ENCODE results near the gene FEM1A. TPM values are rescaled to one million over a fixed set of nuclear protein-coding genes. Genes with fewer than 3 reads are reported as not detected.
"Not testable (repeated sequence)": the region's sequence is repeated elsewhere in the genome, so short reads cannot be mapped to it uniquely, and the experiment has no call there.

FEM1A gene
- total RNA-seq, 1 donor from 2014 or later: 11.5 TPM

DNA sequence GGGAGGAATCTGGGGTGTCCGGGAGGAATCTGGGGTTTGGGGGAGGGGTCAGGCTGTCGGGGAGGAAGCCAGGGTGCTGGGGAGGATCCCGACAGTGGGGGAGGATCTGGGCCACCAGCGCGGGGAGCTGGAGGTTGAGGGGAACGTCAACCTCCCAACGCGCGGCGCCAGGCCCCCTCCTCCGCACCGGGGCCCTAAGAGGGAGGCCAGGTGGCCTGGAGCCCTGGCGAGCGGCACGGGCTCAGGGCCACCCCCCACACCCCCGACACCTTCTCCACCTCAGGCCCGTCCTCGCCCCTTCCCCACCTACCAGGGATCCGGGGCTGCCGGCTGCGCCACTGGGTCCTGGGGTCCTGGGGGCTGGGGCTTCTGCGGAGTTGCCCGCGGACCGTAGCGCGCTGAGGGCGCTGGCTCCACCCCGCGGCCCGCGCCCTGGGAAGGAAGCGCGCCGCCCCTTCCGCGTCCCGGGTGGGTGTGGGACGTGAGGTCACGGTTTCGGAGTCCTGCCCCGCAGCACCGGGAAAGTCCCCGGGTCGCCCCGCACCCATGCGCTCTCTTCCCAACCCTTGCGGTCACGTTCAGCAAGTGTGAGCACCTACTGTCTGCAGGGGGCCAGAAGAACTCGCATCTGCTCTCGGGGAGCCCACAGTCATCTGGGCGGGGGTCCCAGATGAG lies 39.9 kb downstream of the FEM1A start, which contains the start of gene TICAM1:
TSS of gene TICAM1 (minus strand) at position 409 of the 675 bp plus-strand sequence. CDS start 13,335 bp downstream, outside the sequence.
- H3K4me3 Mint-ChIP-seq: peak within 1 kb of the TSS; percentile 72
- TF ChIP-seq, protein P1, sequence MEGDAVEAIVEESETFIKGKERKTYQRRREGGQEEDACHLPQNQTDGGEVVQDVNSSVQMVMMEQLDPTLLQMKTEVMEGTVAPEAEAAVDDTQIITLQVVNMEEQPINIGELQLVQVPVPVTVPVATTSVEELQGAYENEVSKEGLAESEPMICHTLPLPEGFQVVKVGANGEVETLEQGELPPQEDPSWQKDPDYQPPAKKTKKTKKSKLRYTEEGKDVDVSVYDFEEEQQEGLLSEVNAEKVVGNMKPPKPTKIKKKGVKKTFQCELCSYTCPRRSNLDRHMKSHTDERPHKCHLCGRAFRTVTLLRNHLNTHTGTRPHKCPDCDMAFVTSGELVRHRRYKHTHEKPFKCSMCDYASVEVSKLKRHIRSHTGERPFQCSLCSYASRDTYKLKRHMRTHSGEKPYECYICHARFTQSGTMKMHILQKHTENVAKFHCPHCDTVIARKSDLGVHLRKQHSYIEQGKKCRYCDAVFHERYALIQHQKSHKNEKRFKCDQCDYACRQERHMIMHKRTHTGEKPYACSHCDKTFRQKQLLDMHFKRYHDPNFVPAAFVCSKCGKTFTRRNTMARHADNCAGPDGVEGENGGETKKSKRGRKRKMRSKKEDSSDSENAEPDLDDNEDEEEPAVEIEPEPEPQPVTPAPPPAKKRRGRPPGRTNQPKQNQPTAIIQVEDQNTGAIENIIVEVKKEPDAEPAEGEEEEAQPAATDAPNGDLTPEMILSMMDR (IDR thresholded peaks at IDR 0.05; ENCODE audit: unreplicated experiment): no peak
- H3K4me1 Mint-ChIP-seq: peaks cover 8% of the 10 kb centered on the region
- peak within 1 kb of the TSS; percentile 70 for H3K27ac Mint-ChIP-seq
- no peaks in the 10 kb centered on the region for H3K27me3 Mint-ChIP-seq (ENCODE audit: low read depth)
- no peaks in the 10 kb centered on the region for H3K9me3 Mint-ChIP-seq
- H3K36me3 Mint-ChIP-seq: no peaks in the 10 kb centered on the region
- DNase-seq (ENCODE audit: low spot score in 2 of 2, unreplicated experiment in 2 of 2): peak in 1 of 2 experiments; percentile 61

DNA sequence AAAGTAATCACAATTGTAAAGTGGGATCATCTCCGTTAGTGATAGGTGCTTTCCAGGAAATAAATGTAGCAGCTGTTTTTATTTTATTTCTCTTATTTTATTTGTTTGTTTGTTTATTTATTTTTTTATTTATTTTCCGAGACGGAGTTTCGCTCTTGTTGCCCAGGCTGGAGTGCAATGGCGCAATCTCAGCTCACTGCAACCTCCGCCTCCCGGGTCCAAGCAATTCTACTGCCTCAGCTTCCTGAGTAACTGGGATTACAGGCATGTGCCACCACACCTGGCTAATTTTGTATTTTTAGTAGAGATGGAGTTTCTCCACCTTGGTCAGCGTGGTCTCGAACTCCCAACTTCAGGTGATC lies 40.4 kb downstream of the FEM1A start:
- Mint-ChIP-seq H3K27ac (peak overlapping the region; percentile 43), H3K4me3 (peak overlapping the region; percentile 72)
- DNase-seq (ENCODE audit: low spot score in 2 of 2, unreplicated experiment in 2 of 2); H3K4me1 Mint-ChIP-seq; H3K36me3 Mint-ChIP-seq; H3K9me3 Mint-ChIP-seq; H3K27me3 Mint-ChIP-seq (ENCODE audit: low read depth): not testable (repeated sequence)

DNA sequence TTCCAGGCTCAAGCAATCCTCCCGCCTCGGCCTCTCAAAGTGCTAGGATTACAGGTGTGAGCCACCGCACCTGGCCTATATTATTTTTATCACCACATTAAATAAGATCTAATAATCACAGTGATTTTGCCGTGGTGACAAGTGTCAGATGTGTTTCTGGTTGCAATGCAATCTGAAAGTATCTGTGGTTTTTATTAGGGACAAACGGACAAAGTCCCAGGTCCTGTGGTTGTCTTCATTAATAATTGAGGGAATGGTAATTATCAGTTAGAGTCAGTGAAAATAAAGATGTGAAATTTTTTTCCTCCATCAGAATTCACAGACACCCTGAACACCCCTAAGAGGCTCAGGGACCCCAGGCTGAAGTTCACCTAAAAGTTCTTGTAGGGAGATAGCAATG lies 41.2 kb downstream of the FEM1A start:
- Mint-ChIP-seq H3K4me1 (peaks cover 8% of the 10 kb centered on the region), H3K9me3 (no peaks in the 10 kb centered on the region), H3K36me3 (peaks cover 5% of the 10 kb centered on the region), H3K4me3 (peak overlapping the region; percentile 54), H3K27me3 (ENCODE audit: low read depth) (no peaks in the 10 kb centered on the region), H3K27ac (peak overlapping the region; percentile 30)
- TF ChIP-seq, protein P1 (IDR thresholded peaks at IDR 0.05; ENCODE audit: unreplicated experiment): no peak
- no peak for DNase-seq (ENCODE audit: low spot score in 2 of 2, unreplicated experiment in 2 of 2)

DNA sequence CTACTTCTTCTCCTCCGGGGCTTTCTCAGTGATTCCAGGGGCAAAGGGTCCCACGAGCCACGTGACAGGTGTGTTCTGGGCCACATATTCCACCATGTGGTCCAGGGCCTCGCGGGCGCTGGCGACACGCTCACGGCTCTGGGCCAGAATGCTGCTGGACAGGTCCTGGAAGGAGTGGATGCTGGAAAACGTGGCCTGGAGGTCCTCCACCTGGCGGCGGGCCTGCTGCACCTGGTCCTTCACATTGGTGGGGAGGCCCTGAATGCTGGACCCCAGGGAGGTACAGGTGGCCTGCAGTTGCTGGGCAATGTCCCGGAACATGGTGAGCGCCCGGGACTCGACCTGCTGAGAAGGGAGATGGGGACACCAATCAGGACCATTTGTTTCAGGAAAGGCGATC lies 47.7 kb downstream of the FEM1A start:
- no peak for DNase-seq (ENCODE audit: low spot score in 2 of 2, unreplicated experiment in 2 of 2)
- no peak overlapping the region for H3K4me3 Mint-ChIP-seq
- no peaks in the 10 kb centered on the region for H3K27me3 Mint-ChIP-seq (ENCODE audit: low read depth)
- H3K9me3 Mint-ChIP-seq: no peaks in the 10 kb centered on the region
- H3K36me3 Mint-ChIP-seq: peaks cover 35% of the 10 kb centered on the region
- TF ChIP-seq, protein P1 (IDR thresholded peaks at IDR 0.05; ENCODE audit: unreplicated experiment): no peak
- H3K4me1 Mint-ChIP-seq: no peaks in the 10 kb centered on the region
- no peak overlapping the region for H3K27ac Mint-ChIP-seq

DNA sequence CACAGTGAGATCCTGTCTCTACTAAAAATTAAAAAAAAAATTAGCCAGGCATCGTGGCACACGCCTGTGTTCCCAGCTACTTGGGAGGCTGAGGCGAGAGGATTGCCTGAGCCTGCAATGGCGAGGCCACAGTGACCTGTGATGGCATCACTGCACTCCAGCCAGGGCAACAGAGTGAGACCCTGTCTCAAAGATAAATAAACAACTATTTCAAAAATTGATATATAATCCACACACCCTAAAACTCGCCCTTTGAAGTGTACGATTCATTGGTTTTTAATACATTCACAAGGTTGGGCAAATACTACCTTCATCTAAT lies 52.1 kb downstream of the FEM1A start:
- Mint-ChIP-seq H3K27ac (no peak overlapping the region), H3K36me3 (peaks cover 42% of the 10 kb centered on the region), H3K27me3 (ENCODE audit: low read depth) (no peaks in the 10 kb centered on the region), H3K4me1 (no peaks in the 10 kb centered on the region), H3K4me3 (no peak overlapping the region), H3K9me3 (no peaks in the 10 kb centered on the region)
- TF ChIP-seq, protein P1 (IDR thresholded peaks at IDR 0.05; ENCODE audit: unreplicated experiment): no peak
- no peak for DNase-seq (ENCODE audit: low spot score in 2 of 2, unreplicated experiment in 2 of 2)

DNA sequence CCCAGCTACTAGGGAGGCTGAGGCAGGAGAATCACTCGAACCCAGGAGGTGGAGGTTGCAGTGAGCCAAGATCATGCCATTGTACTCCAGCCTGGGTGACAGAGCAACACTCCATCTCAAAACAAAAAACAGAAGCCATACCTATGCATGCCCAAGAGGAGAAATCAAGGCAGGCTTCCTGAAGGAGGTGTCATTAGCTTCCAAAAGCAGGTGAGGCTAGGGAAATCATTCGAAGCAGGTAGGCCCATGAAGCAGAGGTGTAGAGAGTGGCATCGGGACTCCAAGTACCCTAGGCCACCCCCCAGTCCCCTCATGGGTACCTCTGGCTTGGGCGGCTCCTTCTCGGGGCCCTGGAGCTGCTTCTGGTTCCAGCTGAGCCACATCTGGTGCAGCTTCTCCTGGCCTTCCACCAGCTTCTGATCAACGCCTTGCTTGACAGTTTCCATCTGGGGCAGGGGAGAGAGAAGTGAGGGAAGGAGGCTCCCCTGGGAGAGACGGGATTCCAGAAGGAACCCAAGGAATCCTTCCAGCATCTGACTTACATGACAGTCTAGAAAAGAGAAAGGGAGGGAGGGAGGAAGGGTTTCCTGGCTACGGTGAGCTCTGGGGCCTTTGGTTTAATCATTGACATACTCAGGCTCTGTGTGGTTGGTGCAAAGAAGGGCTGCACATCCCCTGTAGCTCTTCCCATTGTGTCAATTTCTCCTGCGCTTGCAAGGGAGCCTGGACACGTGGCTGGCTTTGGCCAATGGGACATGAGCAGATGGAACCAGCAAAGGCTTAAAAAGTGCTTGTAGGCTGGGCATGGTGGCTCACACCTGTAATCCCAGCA lies 53.0 kb downstream of the FEM1A start:
- TF ChIP-seq, protein P1 (IDR thresholded peaks at IDR 0.05; ENCODE audit: unreplicated experiment): no peak
- peaks cover 35% of the 10 kb centered on the region for H3K36me3 Mint-ChIP-seq
- H3K9me3 Mint-ChIP-seq: no peaks in the 10 kb centered on the region
- no peaks in the 10 kb centered on the region for H3K27me3 Mint-ChIP-seq (ENCODE audit: low read depth)
- H3K4me1 Mint-ChIP-seq: no peaks in the 10 kb centered on the region
- no peak overlapping the region for H3K4me3 Mint-ChIP-seq
- H3K27ac Mint-ChIP-seq: no peak overlapping the region
- no peak for DNase-seq (ENCODE audit: low spot score in 2 of 2, unreplicated experiment in 2 of 2)

DNA sequence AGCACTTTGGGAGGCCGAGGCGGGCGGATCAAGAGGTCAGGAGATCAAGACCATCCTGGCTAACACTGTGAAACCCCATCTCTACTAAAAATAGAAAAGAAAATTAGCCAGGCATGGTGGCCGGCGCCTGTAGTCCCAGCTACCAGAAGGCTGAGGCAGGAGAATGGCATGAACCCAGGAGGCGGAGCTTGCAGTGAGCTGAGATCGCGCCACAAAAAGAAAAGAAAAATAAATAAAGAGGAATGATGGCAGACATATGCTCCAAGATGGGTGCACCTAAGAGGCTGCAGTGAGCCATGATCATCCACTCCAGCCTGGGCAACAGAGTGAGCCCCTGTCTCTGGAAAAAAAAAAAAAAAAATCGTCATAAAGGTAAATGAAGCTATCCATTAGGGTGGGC lies 54.4 kb downstream of the FEM1A start:
- H3K36me3 Mint-ChIP-seq: peaks cover 30% of the 10 kb centered on the region
- H3K27ac Mint-ChIP-seq; H3K4me1 Mint-ChIP-seq; H3K4me3 Mint-ChIP-seq; H3K9me3 Mint-ChIP-seq; H3K27me3 Mint-ChIP-seq (ENCODE audit: low read depth); DNase-seq (ENCODE audit: low spot score in 2 of 2, unreplicated experiment in 2 of 2): not testable (repeated sequence)
